NCI-H1092 treated with DMSO at 0.1 percent for 48 hours (cell line): ENCODE measurements around the gene RHOU.

Source experiments
- DNase-seq: peaks from one replicate; lab custom pipeline; 2025; lab: John Stamatoyannopoulos, UW

Gene RHOU

GRCh38 chr1:228737601-228738041 is 2.3 kb downstream of the RHOU start:
- no peak for DNase-seq

- DNase-seq, result no peak
Observed at GRCh38 chr1:228739826-228740225, 4.5 kb downstream of the RHOU start.

GRCh38 chr1:228740543-228741317 is 5.5 kb downstream of the RHOU start:
- DNase-seq, result no peak

GRCh38 chr1:228742281-228742860 is 7.1 kb downstream of the RHOU start:
- DNase-seq, result no peak

GRCh38 chr1:228743405-228743804 is 8.1 kb downstream of the RHOU start:
- DNase-seq, result no peak

GRCh38 chr1:228744356-228744755 is 9.1 kb downstream of the RHOU start:
- no peak for DNase-seq

GRCh38 chr1:228744918-228745317 is 9.6 kb downstream of the RHOU start:
- DNase-seq, result no peak

GRCh38 chr1:228745497-228745896 is 10.2 kb downstream of the RHOU start:
- no peak for DNase-seq

GRCh38 chr1:228747301-228747935 is 12.1 kb downstream of the RHOU start:
- no peak for DNase-seq

GRCh38 chr1:228748029-228748428 is 12.8 kb downstream of the RHOU start:
- no peak for DNase-seq

GRCh38 chr1:228748431-228748830 is 13.2 kb downstream of the RHOU start:
- no peak for DNase-seq

- no peak for DNase-seq
Observed at GRCh38 chr1:228749765-228750164, 14.5 kb downstream of the RHOU start.

GRCh38 chr1:228750915-228751314 is 15.6 kb downstream of the RHOU start:
- no peak for DNase-seq

GRCh38 chr1:228751360-228752098 is 16.2 kb downstream of the RHOU start:
- no peak for DNase-seq

- no peak for DNase-seq
Observed at GRCh38 chr1:228752258-228752657, 17.0 kb downstream of the RHOU start.

- no peak for DNase-seq
Observed at GRCh38 chr1:228752675-228753265, 17.5 kb downstream of the RHOU start.

GRCh38 chr1:228753287-228753686 is 18.0 kb downstream of the RHOU start:
- DNase-seq, result no peak

- no peak for DNase-seq
Observed at GRCh38 chr1:228753786-228754360, 18.6 kb downstream of the RHOU start.

GRCh38 chr1:228754646-228755268 is 19.5 kb downstream of the RHOU start:
- no peak for DNase-seq

- DNase-seq, result no peak
Observed at GRCh38 chr1:228755800-228756199, 20.5 kb downstream of the RHOU start.

- DNase-seq, result no peak
Observed at GRCh38 chr1:228756457-228756856, 21.2 kb downstream of the RHOU start.
